GM19455 (cell line): ENCODE results near the gene LDAF1.
"Not testable (repeated sequence)": the region's sequence is repeated elsewhere in the genome, so short reads cannot be mapped to it uniquely, and the experiment has no call there.

ENCODE experiments used
- ATAC-seq: cut with Tn5 transposase; IDR thresholded peaks from one replicate; pipeline ENCODE4 v1.9.1; 2021; ENCODE audit not compliant: unreplicated experiment

LDAF1 gene

DNA sequence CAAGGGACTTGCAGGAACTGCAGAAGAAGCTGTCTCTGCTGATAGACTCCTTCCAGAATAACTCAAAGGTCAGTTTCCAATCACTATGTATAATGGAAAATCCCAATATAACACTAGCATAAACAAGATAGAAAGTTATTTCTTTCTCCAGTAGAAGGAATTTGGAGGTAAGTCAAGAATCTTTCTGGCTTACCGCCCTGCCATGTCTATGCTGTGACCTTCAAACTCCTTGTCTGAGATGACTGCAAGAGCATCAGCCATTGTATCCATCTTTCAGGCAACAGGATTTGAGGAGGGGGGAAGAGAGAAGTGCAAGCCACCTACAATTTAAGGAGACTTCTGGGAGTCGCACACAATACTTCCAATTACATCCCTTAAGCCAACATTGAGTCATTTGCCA, 2.7 kb downstream of the LDAF1 start:
- no peak for ATAC-seq

DNA sequence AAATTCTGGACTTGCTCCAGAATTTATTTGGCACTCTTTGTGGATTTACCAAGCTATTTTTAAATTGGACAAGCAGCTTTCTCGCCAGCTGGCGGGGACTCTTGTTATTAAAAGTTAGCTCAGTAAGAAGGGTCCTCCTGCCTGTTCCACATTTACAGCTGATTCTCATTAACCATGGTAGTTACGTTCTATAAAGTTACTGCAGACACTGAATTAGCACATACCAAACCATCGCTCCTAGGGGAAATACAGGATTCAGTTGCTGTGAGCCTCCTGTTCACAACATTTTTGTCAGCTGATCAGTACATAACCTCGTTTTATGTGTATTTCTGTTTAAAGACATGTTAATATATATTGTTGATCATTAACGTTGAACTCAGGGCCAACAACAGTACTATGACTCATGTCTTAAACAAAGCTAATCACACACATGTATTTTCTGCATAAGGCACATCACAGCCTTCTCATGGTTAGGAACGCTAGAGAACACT, 4.2 kb downstream of the LDAF1 start:
- ATAC-seq, result no peak

DNA sequence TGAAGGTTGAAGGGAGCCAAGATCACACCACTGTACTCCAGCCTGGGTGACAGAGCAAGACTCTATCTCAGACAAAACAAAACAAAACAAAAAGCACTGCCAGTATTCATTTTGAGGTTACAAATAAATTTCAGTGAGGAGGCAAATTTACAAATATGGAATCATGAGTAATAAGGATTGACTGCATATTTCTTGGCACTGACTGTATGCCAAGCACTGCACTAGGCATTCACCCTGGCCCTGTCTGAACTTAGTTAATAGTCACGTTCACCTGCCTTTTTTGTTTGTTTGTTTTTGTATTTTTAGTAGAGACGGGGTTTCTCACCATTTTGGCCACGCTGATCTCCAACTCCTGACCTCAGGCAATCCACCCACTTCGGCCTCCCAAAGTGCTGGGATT, 5.1 kb downstream of the LDAF1 start:
- no peak for ATAC-seq

DNA sequence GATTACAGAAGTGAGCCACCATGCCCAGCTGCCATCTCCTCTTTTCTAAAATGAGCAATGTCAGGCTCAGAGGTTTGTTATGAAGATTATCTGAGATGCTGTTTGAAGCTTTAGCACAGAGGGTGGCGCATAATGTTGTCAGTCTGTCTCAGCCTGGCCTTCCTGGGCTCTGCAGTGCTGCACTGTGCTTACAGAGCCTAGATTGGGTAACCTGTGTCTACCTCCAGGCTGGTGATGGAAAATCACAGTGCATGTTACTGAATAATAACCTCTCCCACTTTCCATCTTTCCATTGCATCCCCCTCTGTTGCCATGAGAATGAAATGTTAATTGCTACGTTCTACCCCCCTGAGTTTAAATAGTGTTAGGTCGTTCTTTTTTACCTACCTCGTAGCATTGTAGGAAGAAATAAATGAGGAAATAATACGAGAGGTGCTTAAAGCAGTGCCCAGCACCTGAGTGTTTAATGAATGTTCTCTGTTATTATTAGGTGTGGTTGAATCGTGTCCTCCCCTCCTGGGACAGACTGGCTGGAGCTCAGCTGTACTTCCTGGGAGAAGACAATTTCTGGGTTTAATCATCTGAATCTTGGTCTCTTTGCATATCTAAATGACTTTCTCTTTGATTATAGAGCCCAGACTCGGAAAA, 6.2 kb downstream of the LDAF1 start:
- no peak for ATAC-seq

DNA sequence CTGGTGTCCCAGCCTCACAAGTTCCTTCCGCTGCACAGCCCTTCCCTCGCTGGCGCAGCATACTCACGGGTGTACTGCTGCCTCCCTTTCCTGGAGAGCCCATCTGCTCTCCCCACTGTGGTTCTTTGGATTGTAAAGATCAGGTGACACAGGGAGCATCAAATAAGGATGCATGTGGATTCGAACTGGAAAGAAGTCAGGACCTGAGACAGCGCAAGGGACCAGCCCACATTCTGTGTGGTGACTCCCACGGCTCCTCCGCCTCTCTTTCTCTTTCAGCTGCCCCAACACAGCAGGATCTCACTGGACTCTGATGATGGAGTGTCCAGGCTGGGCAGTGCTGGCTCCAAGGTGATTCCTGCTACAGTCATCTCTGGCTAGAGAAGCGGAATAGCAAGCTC, 8.1 kb downstream of the LDAF1 start:
- no peak for ATAC-seq

DNA sequence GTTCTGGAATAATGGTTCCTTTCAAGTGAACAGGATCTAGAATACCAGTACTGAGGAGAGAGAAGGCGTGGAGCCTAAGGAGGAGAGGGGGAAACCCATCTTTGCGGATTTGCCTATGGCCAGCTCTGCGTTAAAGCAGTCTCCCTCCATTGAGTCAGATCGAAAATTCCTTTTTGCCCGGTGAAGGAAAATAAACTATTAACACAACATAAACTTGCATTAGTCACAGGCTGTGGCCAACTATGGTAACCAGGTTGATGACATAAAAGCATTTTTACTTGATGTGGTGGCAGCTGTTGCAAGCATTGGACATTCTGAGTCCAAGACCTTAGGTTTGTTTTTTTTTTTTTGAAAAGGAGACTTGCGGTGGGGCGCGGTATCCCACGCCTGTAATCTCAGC, 8.9 kb downstream of the LDAF1 start:
- ATAC-seq, result no peak

DNA sequence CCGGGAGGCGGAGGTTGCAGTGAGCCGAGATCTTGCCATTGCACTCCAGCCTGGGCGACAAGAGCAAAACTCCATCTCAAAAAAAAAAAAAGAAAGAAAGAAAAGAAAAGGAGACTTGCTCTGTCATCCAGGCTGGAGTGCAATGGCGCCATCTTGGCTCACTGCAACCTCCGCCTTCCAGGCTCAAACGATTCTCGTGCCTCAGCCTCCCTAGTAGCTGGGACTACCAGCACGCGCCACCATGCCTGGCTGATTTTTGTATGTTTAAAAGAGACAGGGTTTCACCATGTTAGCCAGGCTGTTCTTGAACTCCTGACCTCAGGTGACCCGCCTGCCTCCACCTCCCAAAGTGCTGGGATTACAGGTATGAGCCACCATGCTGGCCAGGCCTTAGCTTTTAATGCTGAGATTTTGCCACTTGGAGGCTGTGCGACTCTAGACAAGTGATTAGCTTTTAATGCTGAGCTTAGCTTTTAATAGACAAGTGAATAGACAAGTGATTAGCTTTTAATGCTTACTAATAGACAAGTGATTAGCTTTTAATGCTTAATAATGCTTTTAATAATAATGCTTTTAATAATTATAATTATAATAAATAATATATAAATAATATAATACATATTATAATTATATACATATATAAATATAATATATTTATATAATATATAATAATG, 9.6 kb downstream of the LDAF1 start:
- ATAC-seq, result no peak

DNA sequence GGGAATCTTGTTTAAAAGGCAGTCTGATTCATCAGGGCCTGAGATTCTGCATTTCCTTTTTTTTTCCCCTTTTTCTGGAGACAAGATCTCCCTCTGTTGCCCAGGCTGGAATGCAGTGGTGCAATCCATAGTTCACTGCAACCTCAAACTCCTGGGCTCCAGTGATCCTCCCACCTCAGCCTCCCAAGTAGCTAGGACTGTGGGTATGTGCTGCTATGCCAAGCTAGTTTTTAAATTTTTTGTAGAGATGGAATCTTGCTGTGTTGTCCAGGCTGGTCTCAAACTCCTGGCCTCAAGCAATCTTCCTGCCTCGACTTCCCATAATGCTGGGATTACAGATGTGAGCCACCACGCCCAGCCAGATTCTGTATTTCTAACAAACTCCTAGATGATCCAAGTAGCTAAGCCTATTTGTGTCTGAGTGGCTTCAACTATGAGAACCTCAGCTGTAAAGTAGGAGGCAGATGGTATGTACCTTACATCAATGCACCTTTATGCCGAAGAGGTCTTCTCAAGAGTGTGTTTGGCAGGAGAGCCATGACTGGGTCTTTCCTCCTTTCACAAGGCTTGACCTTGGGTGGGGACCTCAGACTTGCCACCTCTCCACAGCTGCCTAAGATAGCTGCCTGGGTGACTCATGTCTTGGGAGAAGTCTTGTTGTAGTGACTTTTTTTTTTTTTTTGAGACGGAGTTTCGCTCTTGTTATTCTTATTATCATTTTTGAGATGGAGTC, 10.9 kb downstream of the LDAF1 start:
- no peak for ATAC-seq

DNA sequence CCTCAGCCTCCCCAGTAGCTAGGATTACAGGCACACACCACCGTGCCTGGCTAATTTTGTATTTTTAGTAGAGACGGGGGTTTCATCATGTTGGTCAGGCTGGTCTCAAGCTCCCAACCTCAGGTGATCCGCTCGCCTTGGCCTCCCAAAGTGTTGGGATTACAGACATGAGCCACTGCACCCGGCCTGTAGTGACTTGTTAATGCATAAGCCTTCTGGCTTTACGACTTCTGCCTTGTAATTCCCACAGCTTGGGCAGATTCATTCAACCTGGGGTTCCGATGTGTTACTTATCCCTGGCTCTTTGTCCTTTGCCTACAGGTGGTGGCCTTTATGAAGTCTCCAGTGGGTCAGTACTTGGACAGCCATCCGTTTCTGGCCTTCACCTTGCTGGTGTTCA, 11.6 kb downstream of the LDAF1 start:
- not testable (repeated sequence) for ATAC-seq

DNA sequence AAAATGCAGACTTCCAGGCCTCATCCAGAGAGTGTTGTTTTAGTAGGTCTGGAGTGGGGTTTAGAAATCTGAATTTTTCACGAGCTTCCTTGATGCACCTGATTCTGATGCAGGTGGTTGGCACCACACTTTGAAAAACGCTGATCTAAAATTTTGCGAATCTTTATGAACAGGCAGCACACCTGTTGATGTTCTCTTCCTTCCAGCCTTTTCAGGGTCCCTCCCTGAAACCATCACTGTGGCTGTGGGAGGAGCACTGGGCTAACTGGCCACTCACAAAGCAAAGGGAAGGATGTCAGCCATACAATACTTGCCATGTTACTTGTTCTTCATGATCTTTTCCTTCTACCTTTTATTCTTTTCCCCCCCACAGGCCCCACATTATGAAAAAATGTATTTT, 14.2 kb downstream of the LDAF1 start:
- ATAC-seq, result no peak

DNA sequence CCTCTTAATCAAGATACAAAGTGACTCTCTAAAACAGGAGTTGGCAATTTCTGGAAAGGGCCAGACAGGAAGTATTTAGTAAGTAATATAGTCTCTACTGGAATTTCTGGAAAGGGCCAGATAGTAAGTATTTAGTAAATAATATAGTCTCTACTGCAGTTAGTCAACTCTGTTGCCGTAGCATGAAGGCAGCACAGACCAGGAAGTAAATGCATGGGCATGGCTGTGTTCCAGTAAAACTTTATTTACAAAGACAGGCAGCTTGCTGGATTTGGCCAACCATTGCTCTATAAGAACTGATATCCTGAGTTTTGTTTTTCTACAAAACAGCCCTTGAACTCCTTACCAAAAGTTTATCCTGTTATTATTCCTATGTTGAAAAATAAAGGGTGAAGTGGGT, 16.9 kb downstream of the LDAF1 start:
- no peak for ATAC-seq

DNA sequence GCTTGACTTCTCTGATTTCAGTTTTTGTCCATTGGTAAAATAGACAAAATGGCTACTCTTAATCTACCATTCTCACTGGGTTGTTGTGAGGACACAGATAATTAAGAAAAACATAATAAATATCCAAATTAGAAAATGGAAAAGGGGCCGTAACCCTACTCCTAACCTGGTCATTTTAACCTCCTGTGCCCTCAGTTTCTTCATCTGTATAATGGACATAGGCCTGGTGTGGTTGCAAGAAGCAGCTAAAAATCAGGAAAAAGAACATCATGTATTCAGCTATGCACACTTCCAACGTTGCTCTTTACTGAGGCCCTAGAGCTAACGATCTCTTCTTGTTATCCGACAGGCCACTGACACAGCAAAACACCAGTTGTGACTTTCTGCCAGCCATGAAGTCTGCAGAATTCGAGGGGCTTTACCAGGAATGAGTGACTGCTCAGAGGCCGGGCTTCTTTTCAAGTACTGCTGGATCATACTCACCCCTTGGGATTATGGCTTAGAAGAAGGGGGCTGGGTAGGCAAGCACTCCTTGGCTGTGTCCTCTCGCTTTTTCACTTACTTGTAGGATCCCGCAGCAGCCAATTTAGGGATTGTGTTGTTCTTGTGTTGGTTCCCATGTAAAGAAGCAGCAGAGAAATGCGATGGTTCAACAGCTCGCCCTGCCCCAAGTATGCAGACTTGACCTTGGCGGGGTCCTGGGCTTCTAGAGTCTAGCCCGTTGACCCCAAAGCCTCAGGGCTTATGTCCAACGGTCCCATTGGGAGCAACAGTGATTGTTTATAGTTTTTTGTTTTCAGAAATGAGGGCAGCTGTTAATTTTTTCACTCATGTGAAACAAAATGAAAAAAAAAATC, 20.9 kb downstream of the LDAF1 start:
- no peak for ATAC-seq

DNA sequence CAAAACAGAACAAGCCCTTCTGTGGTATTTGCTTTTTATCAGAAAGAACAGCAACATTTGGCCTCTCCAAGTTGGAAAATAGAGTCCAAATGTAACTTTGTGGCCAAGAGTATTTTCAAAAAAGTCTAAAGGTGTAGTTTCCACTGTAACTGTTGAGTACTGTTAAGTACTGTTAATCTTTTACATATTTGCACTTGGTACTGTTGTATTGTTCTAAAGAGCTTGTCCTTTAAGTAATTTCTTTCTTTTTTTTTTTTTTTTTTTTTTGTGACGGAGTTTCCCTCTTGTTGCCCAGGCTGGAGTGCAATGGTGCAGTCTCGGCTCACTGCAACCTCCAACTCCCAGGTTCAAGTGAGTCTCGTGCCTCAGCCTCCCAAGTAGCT, 21.5 kb downstream of the LDAF1 start:
- no peak for ATAC-seq

DNA sequence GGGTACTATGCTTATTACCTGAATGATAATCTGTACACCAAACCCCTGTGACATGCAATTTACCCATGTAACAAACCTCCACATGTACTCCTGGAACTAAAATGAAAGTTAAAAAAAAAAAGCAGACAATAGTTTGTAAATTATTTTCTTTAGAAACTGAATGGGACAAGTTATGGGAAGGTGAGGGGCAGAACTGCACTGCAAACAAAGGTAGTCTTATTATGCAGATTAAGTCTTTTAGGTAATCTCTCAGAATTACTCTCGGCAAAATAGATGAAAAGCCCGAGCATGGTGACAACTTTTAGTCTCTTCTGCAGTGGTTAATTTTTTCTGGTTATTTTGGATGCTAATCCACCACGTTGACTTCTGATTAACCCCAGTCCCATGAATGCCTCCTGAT, 25.5 kb downstream of the LDAF1 start:
- no peak for ATAC-seq

DNA sequence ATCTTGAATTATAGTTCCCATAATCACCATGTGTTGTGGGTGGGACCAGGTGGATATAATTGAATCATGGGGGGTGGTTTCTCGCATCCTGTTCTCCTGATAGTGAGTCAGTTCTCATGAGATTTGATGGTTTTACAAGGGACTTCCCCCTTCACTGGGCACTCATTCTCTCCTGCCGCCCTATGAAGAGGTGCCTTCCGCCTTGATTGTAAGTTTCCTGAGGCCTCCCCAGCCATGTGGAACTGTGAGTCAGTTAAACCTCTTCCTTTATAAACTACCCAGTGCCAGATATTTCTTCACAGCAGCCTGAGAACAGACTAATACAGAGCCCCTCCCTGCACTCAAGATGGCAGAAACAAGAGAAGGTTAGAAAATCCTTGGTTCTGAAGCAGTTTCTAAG, 26.4 kb downstream of the LDAF1 start:
- ATAC-seq, result no peak

DNA sequence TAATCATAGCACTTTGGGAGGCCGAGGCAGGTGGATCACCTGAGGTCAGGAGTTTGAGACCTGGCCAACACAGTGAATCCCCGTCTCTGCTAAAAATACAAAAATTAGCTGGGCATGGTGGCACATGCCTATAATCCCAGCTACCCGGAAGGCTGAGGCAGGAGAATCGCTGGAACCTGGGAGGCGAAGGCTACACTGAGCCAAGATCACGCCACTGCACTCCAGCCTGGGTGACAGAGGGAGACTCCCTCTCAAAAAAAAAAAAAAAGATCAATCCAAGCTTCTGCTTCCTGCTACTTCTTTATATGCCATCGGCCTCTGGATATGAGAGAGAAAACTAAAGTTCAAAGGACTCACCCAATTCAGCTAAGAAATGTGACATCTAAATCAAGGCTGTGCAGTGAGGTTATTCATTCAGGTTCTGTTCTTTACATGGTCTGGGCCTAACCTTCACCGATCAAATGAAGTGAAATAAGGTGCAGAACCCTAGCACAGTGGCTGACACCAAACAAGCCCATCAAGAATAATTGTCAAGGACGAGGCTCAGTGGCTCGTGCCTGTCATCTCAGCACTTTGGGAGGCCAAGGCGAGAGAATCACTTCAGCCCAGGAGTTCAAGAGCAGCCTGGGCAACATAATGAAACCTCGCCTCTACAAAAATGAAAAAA, 27.3 kb downstream of the LDAF1 start:
- ATAC-seq, result no peak

DNA sequence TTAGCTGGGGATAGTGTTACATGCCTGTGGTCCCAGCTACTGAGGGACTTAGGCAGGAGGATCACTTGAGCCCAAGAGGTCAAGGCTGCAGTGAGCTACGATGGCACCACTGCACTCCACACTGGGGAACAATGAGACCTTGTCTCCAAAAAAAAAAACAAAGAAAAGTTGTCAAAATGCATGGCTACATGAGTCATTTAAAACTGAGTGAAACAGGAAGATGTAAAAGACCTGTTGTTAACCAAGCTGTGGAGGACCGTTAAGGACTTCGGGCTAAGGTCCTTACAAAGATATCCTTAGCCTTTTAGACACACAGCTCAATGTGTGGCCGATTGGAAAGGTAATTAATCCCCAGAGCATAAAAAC, 27.8 kb downstream of the LDAF1 start:
- ATAC-seq, result no peak

DNA sequence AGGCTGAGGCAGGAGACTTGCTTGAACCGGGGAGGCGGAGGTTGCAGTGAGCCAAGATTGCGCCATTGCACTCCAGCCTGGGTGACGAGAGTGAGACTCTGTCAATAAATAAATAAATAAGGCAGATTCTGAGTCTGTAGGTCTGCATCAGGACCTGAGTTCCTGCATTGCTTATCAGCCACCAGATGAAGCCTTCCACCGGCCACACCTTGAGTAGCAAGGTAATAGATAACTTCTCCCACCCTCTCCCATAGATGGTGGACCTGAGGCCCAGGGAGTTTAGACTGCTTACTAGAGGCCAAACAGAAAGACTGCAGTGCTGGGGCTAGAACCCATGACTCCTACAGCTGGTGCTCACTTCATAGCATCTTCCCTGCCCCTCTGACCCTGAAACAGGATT, 30.8 kb downstream of the LDAF1 start:
- no peak for ATAC-seq

DNA sequence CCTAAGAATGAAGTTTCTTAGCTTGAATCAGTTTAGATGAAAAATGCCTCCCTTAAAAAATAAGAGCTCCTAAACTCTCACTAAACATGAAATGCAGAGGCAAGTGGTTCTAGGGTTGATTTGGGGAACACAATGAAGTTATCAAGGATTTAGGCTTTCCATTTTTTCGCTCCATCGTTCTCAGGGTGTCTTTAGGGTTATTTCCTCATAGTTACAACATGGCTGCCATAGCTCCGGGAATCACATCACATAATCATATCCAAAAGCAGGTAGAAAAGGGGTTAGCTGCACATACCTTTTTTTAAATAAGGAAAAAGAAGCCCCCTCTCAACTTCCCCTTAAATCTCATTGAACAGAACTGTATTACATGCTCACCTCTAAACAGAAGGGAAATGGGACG, 31.5 kb downstream of the LDAF1 start:
- ATAC-seq, result no peak

DNA sequence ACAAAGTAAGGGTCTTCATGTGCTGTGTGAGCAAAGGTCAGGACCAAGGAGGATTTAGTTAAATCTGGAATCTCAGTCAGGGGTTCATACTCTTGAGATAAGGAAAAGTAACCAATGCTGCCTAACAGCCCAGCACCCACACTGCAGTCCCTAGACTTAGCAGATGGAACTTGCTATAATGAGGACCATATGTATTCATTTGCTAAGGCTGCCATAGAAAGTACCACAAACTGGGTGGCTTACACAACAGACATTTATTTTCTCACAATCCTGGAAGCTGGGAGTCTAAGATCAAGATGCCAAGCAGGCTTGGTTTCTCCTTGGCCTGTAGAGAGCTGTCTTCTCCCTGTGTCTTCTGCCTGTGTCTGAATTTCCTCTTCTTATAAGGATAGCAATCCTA, 32.1 kb downstream of the LDAF1 start:
- no peak for ATAC-seq

DNA sequence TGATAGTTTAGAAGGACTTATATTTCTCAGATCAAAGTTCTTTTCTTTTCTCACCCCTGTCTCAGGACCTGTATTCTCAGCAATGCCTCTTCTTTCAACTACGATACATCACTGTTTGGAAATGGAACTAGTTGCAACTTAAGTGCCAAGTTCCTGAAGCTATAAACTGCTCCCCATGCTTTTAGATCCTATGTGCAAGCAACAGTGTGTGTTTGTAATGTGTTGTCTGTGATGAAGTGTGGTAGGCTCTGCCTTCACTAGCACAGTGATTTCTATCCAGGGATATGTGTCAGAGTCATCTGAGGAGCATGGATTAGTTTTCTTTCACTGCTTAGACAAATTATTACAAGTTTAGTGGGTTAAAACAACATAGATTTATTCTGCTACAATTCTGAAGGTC, 34.5 kb downstream of the LDAF1 start:
- no peak for ATAC-seq
